RWPE2 (cell line): ENCODE results near the gene PDE4B.

ENCODE experiments used
- ATAC-seq: fragments of 200-7000 bp; cut with Tn5 transposase; 3 replicates; pipeline ENCODE4 v1.9.1; 2021; ENCODE audit warnings: low read depth
- DNase-seq: peaks from one replicate; pipeline ENCODE4 v3.0.0-alpha.2; 2020; ENCODE audit warnings: low spot score
- H3K27ac ChIP-seq: fragments of 450-650 bp; 2 replicates; pipeline ENCODE4 v1.5.1; 2017; ENCODE audit warnings: mild to moderate bottlenecking; ENCODE audit not compliant: poor library complexity, severe bottlenecking
- H3K27me3 ChIP-seq: fragments of 250-450 bp; sonication (Bioruptor Pico); 2 replicates; pipeline ENCODE4 v1.5.1; 2021; ENCODE audit warnings: mild to moderate bottlenecking, moderate library complexity; ENCODE audit not compliant: insufficient read depth, poor library complexity, severe bottlenecking
- H3K36me3 ChIP-seq: fragments of 250-450 bp; sonication (Bioruptor Pico); 2 replicates; pipeline ENCODE4 v1.5.1; 2020; ENCODE audit warnings: low read depth, mild to moderate bottlenecking, moderate library complexity
- H3K4me1 ChIP-seq: fragments of 250-450 bp; sonication (Bioruptor Pico); 2 replicates; pipeline ENCODE4 v1.5.1; 2021; ENCODE audit warnings: mild to moderate bottlenecking, moderate library complexity; ENCODE audit not compliant: insufficient read depth, poor library complexity, severe bottlenecking
- H3K4me3 ChIP-seq: fragments of 250-450 bp; sonication (Bioruptor Pico); 2 replicates; pipeline ENCODE4 v1.5.1; 2021; ENCODE audit warnings: mild to moderate bottlenecking, moderate library complexity; ENCODE audit not compliant: severe bottlenecking
- H3K9me3 ChIP-seq: fragments of 250-450 bp; sonication (Bioruptor Pico); 2 replicates; pipeline ENCODE4 v1.5.1; 2021; ENCODE audit warnings: mild to moderate bottlenecking, moderate library complexity; ENCODE audit not compliant: severe bottlenecking
- CTCF ChIP-seq: fragments of 450-650 bp; IDR thresholded peaks from one replicate; pipeline ENCODE4 v1.5.1; 2017; ENCODE audit warnings: mild to moderate bottlenecking, moderate library complexity; ENCODE audit not compliant: poor library complexity, severe bottlenecking

The PDE4B gene

GRCh38 chr1:66271216-66271903, 478.7 kb downstream of the PDE4B start:
- no peak overlapping the region for H3K4me3 ChIP-seq
- H3K27ac ChIP-seq, result peak overlapping the region; percentile 91
- peaks cover 34% of the 10 kb centered on the region for H3K4me1 ChIP-seq
- H3K36me3 ChIP-seq, result no peaks in the 10 kb centered on the region
- H3K27me3 ChIP-seq, result no peaks in the 10 kb centered on the region
- peak; percentile 83 for ATAC-seq
- TF ChIP-seq CTCF, result no peak
- no peaks in the 10 kb centered on the region for H3K9me3 ChIP-seq
- DNase-seq, result peak; percentile 79

- H3K4me1 ChIP-seq, result peaks cover 28% of the 10 kb centered on the region
- peak overlapping the region; percentile 91 for H3K27ac ChIP-seq
- H3K36me3 ChIP-seq, result no peaks in the 10 kb centered on the region
- ATAC-seq, result peak; percentile 30
- TF ChIP-seq CTCF, result no peak
- no peaks in the 10 kb centered on the region for H3K27me3 ChIP-seq
- H3K4me3 ChIP-seq, result no peak overlapping the region
- no peaks in the 10 kb centered on the region for H3K9me3 ChIP-seq
- DNase-seq, result no peak
Measured at GRCh38 chr1:66271904-66272254, 479.2 kb downstream of the PDE4B start.

DNA sequence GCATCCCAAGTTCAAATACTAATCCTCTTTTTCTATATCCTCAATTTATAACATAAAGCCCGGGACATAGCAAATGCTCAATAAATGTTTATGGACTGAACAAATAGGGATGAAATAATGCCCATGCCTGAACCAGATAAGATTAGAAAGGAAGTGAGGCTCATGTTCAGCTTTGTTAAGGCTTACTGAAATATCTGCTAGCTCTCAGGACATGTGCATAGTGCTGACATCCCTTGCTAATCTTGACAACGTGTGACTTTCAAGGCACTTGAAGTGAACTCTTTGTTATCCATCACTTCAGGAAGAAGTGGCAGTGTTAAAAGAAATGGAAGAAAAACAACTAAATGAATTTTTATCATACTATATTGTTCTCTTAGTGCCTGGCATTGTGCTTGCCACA, 481.0 kb downstream of the PDE4B start:
- no peaks in the 10 kb centered on the region for H3K9me3 ChIP-seq
- no peaks in the 10 kb centered on the region for H3K36me3 ChIP-seq
- ATAC-seq (no peak), DNase-seq (no peak)
- no peak for TF ChIP-seq CTCF
- H3K27ac ChIP-seq, result no peak overlapping the region
- peaks cover 25% of the 10 kb centered on the region for H3K4me1 ChIP-seq
- no peaks in the 10 kb centered on the region for H3K27me3 ChIP-seq
- H3K4me3 ChIP-seq, result no peak overlapping the region

- Histone ChIP-seq H3K9me3 (no peaks in the 10 kb centered on the region), H3K36me3 (no peaks in the 10 kb centered on the region), H3K27me3 (no peaks in the 10 kb centered on the region), H3K27ac (no peak overlapping the region), H3K4me3 (no peak overlapping the region), H3K4me1 (peaks cover 25% of the 10 kb centered on the region)
- TF ChIP-seq CTCF, result no peak
- peak; percentile 62; the same call in 2 of the 3 replicates for ATAC-seq
- no peak for DNase-seq
Measured at GRCh38 chr1:66274634-66275033, 481.9 kb downstream of the PDE4B start.

DNA sequence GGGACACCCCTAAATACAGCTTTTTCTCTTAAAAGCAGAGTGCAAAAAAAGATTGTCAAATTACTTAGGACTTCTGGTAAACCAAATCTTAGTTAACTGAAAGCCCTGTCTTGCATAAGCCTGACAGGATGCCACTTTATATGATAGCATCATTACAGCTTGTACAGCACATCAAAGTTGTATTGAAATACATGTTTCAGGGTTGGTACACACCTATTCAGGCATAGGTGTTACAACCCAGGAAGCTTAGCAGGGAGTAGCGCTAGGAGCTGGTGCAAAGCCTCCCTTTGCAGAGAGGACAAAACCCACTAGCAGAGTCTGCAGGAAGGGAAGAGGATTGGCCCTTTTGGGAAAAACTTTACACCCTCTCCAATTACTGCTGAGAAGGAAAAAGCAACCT, 482.4 kb downstream of the PDE4B start:
- no peaks in the 10 kb centered on the region for H3K27me3 ChIP-seq
- H3K27ac ChIP-seq, result no peak overlapping the region
- DNase-seq (no peak), ATAC-seq (no peak)
- H3K4me3 ChIP-seq, result no peak overlapping the region
- TF ChIP-seq CTCF, result no peak
- no peaks in the 10 kb centered on the region for H3K36me3 ChIP-seq
- H3K9me3 ChIP-seq, result no peaks in the 10 kb centered on the region
- peaks cover 25% of the 10 kb centered on the region for H3K4me1 ChIP-seq
